ENCODE measurements around the gene ASCC3. TPM values are rescaled to one million over a fixed set of nuclear protein-coding genes. Genes with fewer than 3 reads are reported as not detected.

The ASCC3 gene
- total and polyA plus RNA-seq, 2 of the 4 experiments (the other 2 are of a cell fraction), result 25.8 to 104 TPM

- Histone ChIP-seq H3K23ac (ENCODE audit: low read depth, low read length) (no peak overlapping the region), H3K14ac (replicated peaks; ENCODE audit: low read depth, low read length) (no peak overlapping the region), H2BK15ac (ENCODE audit: low read depth, low read length) (no peak overlapping the region), H3K9ac (ENCODE audit: low read depth, low read length) (no peak overlapping the region), H3K27me3 (ENCODE audit: control insufficient read depth, insufficient read depth, low read length) (no peaks in the 10 kb centered on the region), H3K4ac (ENCODE audit: low read depth, low read length) (no peak overlapping the region), H3K79me1 (ENCODE audit: low read depth in 1 of 2, low read length in 2 of 2) (peaks cover 3 to 21% of the 10 kb centered on the region in 2 experiments; a peak in 3 of 4 replicates), H2AK9ac (replicated peaks; ENCODE audit: low read depth, low read length, poor library complexity) (no peak overlapping the region), H2AFZ (replicated peaks; ENCODE audit: low read length, poor library complexity) (no peak overlapping the region), H3K4me2 (ENCODE audit: low read depth, low read length) (no peak overlapping the region), H2AK5ac (ENCODE audit: low read depth, low read length) (no peak overlapping the region), H3K27ac (ENCODE audit: insufficient read depth, low read length) (no peak overlapping the region), H4K20me1 (ENCODE audit: insufficient read depth, low read length) (peaks cover 10% of the 10 kb centered on the region; the same call in 1 of the 2 replicates), H3K9me3 (ENCODE audit: control insufficient read depth, insufficient read depth, low read length) (no peaks in the 10 kb centered on the region), H3K18ac (ENCODE audit: low read depth, low read length) (no peak overlapping the region), H2BK20ac (ENCODE audit: low read depth, low read length) (no peak overlapping the region), H3K4me1 (ENCODE audit: control insufficient read depth, insufficient read depth, low read length) (peaks cover 3% of the 10 kb centered on the region), H3K36me3 (ENCODE audit: control insufficient read depth, insufficient read depth, low read length) (peaks cover 7% of the 10 kb centered on the region; the same call in 1 of the 2 replicates), H3K56ac (ENCODE audit: extremely low read depth, insufficient read depth, low read length) (no peak overlapping the region), H2BK120ac (ENCODE audit: low read depth, low read length) (no peak overlapping the region), H4K8ac (ENCODE audit: low read depth in 2 of 2, low read length in 2 of 2) (no peak overlapping the region), H4K91ac (ENCODE audit: insufficient read depth, low read depth, low read length) (no peak overlapping the region), H4K5ac (ENCODE audit: low read depth, low read length) (no peak overlapping the region), H3K4me3 (ENCODE audit: insufficient read depth, low read depth, low read length) (no peak overlapping the region), H2BK5ac (ENCODE audit: low read depth, low read length, poor library complexity, severe bottlenecking) (no peak overlapping the region), H3K9me1 (ENCODE audit: insufficient read depth, low read length) (0 out of 2 replicates have a peak, but pooled peaks cover 2% of the 10 kb centered on the region)
- in situ Hi-C loops (cut with MboI; ENCODE audit: low sequenced_read_pairs) (no loop called here), intact Hi-C loops (cut with micrococcal nuclease) (no loop called here), dilution Hi-C loops (cut with HindIII; ENCODE audit: low sequenced_read_pairs, unreplicated experiment) (no loop called here)
- no peak for DNase-seq
- BruUV-seq (replicated peaks), result no TSS peak
- ATAC-seq (ENCODE audit: low read depth), result no peak
- POLR2A ChIA-PET (ENCODE audit: unreplicated experiment), result no interaction called here
- TF ChIP-seq, protein P1, sequence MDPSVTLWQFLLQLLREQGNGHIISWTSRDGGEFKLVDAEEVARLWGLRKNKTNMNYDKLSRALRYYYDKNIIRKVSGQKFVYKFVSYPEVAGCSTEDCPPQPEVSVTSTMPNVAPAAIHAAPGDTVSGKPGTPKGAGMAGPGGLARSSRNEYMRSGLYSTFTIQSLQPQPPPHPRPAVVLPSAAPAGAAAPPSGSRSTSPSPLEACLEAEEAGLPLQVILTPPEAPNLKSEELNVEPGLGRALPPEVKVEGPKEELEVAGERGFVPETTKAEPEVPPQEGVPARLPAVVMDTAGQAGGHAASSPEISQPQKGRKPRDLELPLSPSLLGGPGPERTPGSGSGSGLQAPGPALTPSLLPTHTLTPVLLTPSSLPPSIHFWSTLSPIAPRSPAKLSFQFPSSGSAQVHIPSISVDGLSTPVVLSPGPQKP (IDR thresholded peaks at IDR 0.05; ENCODE audit: borderline replicate concordance, low read depth, low read length), result no peak
- no peak for TF ChIP-seq BHLHE40 (IDR thresholded peaks at IDR 0.05; ENCODE audit: low read depth, low read length)
- no peak for TF ChIP-seq RAD21 (IDR thresholded peaks at IDR 0.05; ENCODE audit: low read length)
- no peak for TF ChIP-seq RCOR1 (IDR thresholded peaks at IDR 0.05; ENCODE audit: insufficient replicate concordance, low read length)
- no peak for TF ChIP-seq CEBPB (IDR thresholded peaks at IDR 0.05; ENCODE audit: low read depth, low read length)
- no peak for TF ChIP-seq MAZ (IDR thresholded peaks at IDR 0.05; ENCODE audit: borderline replicate concordance, low read depth, low read length)
- no peak for TF ChIP-seq FOS (IDR thresholded peaks at IDR 0.05; ENCODE audit: low read depth, low read length)
- TF ChIP-seq RFX5 (IDR thresholded peaks at IDR 0.05; ENCODE audit: low read depth, low read length), result no peak
- TF ChIP-seq SMC3 (IDR thresholded peaks at IDR 0.05; ENCODE audit: low read depth, low read length), result no peak
- no peak for TF ChIP-seq CHD1 (IDR thresholded peaks at IDR 0.05; ENCODE audit: low read depth, low read length)
- CTCF ChIA-PET, result interaction anchor here (0.9 kb wide), 1 partner anchor 9 kb away, joined by 3 read pairs; no protein-coding TSS in a partner anchor
- no CpG with 5 or more reads among the region's 1 CpG for WGBS, 2 experiments (ENCODE audit: extremely low coverage in 2 of 2, insufficient read length in 1 of 2)
These were observed 35.5 kb downstream of the ASCC3 start for GRCh38 chr6:100845676-100846075.
